Gastroesophageal sphincter (tissue), 4 donors: ENCODE data around the gene ALG12. TPM values are rescaled to one million over a fixed set of nuclear protein-coding genes. Genes with fewer than 3 reads are reported as not detected.

Experiments used
- ATAC-seq: fragments of 150-250 bp; one replicate; pipeline ENCODE4 v1.9.1; 2016; ENCODE audit warnings: mild to moderate bottlenecking, moderate library complexity
- H3K27ac ChIP-seq, 4 donors: fragments of 200-600 bp; sonication (generic) in 3 of 4; 1 replicate in 3 of 4; 2 replicates in 1 of 4; pipeline ENCODE4 v1.5.1; 2016 to 2019
- H3K27me3 ChIP-seq: fragments of 200-600 bp; sonication (generic); one replicate; pipeline ENCODE4 v1.5.1; 2019
- H3K36me3 ChIP-seq, 2 donors: fragments of 200-600 bp; sonication (generic); one replicate each; pipeline ENCODE4 v1.5.1; 2019; ENCODE audit warnings: control low read depth in 1 of 2
- H3K4me1 ChIP-seq, 3 donors: fragments of 200-600 bp; sonication (generic); 1 replicate in 2 of 3; 2 replicates in 1 of 3; pipeline ENCODE4 v1.5.1; 2016 to 2019; ENCODE audit warnings: control low read depth in 2 of 3
- H3K4me3 ChIP-seq, 2 donors: fragments of 200-600 bp; sonication (generic); one replicate each; pipeline ENCODE4 v1.5.1; 2019; ENCODE audit warnings: mild to moderate bottlenecking in 1 of 2, moderate library complexity in 1 of 2
- H3K9me3 ChIP-seq, 3 donors: fragments of 200-600 bp; sonication (generic); one replicate each; pipeline ENCODE4 v1.5.1; 2017 to 2019; ENCODE audit warnings: control low read depth in 2 of 3
- CTCF ChIP-seq, 4 experiments: fragments of 200-600 bp in 2 of 4; fragments of 450-650 bp in 2 of 4; sonication (generic) in 1 of 4; IDR thresholded peaks; one replicate each; pipeline ENCODE4 v1.5.1; 2017 to 2019; ENCODE audit warnings: antibody characterized with exemption in 4 of 4, mild to moderate bottlenecking in 2 of 4, moderate library complexity in 2 of 4
- EP300 ChIP-seq: sonication (generic); formaldehyde crosslinking; IDR thresholded peaks from one replicate; pipeline ENCODE4 v1.6.1; 2017; ENCODE audit warnings: antibody characterized with exemption, mild to moderate bottlenecking
- POLR2A ChIP-seq, 2 donors: fragments of 450-650 bp; IDR thresholded peaks; one replicate each; pipeline ENCODE4 v1.6.1; 2017; ENCODE audit warnings: antibody characterized with exemption in 2 of 2, mild to moderate bottlenecking in 2 of 2, moderate library complexity in 1 of 2
- POLR2AphosphoS5 ChIP-seq: sonication (generic); formaldehyde crosslinking; IDR thresholded peaks from one replicate; pipeline ENCODE4 v1.6.1; 2017; ENCODE audit warnings: antibody characterized with exemption
- WGBS, 2 donors: methylation state at CpG; one replicate each; pipeline ENCODE4 v1.1.5; 2018; ENCODE audit warnings: low coverage in 1 of 2; 5-methylcytosine and 5-hydroxymethylcytosine counted together
- total RNA-seq, 4 donors: library from RNA; depleted of rRNA; stranded (reverse); fragments of >200 nt; gene quantifications; one replicate each; pipeline ENCODE4 v1.1.0, GENCODE V29; 2016

Gene ALG12
- total RNA-seq, 4 donors from 2014 or later, result 18.8 to 30.0 (median 22.6) TPM

GRCh38 chr22:49957826-49958365 is 39.7 kb upstream of the ALG12 start:
- no peaks in the 10 kb centered on the region for H3K27me3 ChIP-seq
- TF ChIP-seq CTCF (IDR thresholded peaks at IDR 0.05), result no peak
- TF ChIP-seq POLR2A (IDR thresholded peaks at IDR 0.05), result no peak
- no peak for TF ChIP-seq POLR2AphosphoS5
- no peak for TF ChIP-seq EP300
- H3K4me1 ChIP-seq, result peaks cover 0 to 56% (median 14%) of the 10 kb centered on the region in 3 donors
- no peaks in the 10 kb centered on the region for H3K9me3 ChIP-seq
- no peak overlapping the region for H3K4me3 ChIP-seq
- 83% methylated on average over 1 of the region's 12 CpGs; no CpG with 5 or more reads in 1 of the 2 donors for WGBS, 2 donors
- no peak overlapping the region for H3K27ac ChIP-seq
- peaks cover 0 to 4% of the 10 kb centered on the region in 2 donors for H3K36me3 ChIP-seq
- no peak for ATAC-seq

GRCh38 chr22:49956914-49957825 is 38.9 kb upstream of the ALG12 start:
- no peaks in the 10 kb centered on the region for H3K36me3 ChIP-seq
- TF ChIP-seq CTCF (IDR thresholded peaks at IDR 0.05) (no peak), POLR2A (IDR thresholded peaks at IDR 0.05) (no peak), EP300 (no peak)
- no peak for ATAC-seq
- H3K9me3 ChIP-seq, result no peaks in the 10 kb centered on the region
- H3K27me3 ChIP-seq, result no peaks in the 10 kb centered on the region
- peaks cover 0 to 57% (median 15%) of the 10 kb centered on the region in 3 donors for H3K4me1 ChIP-seq
- H3K4me3 ChIP-seq, result no peak overlapping the region
- H3K27ac ChIP-seq, result no peak overlapping the region
- WGBS, 2 donors, result 86 to 92% methylated on average over 7 to 11 of the region's 20 CpGs

GRCh38 chr22:49956418-49956770 is 38.2 kb upstream of the ALG12 start:
- H3K36me3 ChIP-seq, result no peaks in the 10 kb centered on the region
- H3K9me3 ChIP-seq, result no peaks in the 10 kb centered on the region
- no peak overlapping the region for H3K4me3 ChIP-seq
- no peak overlapping the region for H3K27ac ChIP-seq
- TF ChIP-seq CTCF (IDR thresholded peaks at IDR 0.05), result no peak
- 20% methylated on average over 1 of the region's 15 CpGs; no CpG with 5 or more reads in 1 of the 2 donors for WGBS, 2 donors
- H3K27me3 ChIP-seq, result no peaks in the 10 kb centered on the region
- H3K4me1 ChIP-seq, result peaks cover 0 to 53% (median 19%) of the 10 kb centered on the region in 3 donors
- ATAC-seq, result no peak

GRCh38 chr22:49955581-49956417 is 37.6 kb upstream of the ALG12 start:
- TF ChIP-seq EP300 (no peak), POLR2AphosphoS5 (no peak), CTCF (IDR thresholded peaks at IDR 0.05) (no peak)
- Histone ChIP-seq H3K27me3 (no peaks in the 10 kb centered on the region), H3K9me3 (no peaks in the 10 kb centered on the region), H3K36me3 (no peaks in the 10 kb centered on the region), H3K27ac (no peak overlapping the region), H3K4me1 (peaks cover 0 to 50% (median 19%) of the 10 kb centered on the region in 3 donors), H3K4me3 (no peak overlapping the region)
- ATAC-seq, result no peak
- WGBS, 2 donors, result no CpG with 5 or more reads among the region's 22 CpGs
